GM04504 (cell line): ENCODE measurements around the gene PTPRG.
"Not testable (repeated sequence)": the region's sequence is repeated elsewhere in the genome, so short reads cannot be mapped to it uniquely, and the experiment has no call there.

Source experiments
- DNase-seq: peaks from one replicate; pipeline ENCODE4 v3.0.0-alpha.2; 2012; ENCODE audit warnings: low read depth

PTPRG gene

DNA sequence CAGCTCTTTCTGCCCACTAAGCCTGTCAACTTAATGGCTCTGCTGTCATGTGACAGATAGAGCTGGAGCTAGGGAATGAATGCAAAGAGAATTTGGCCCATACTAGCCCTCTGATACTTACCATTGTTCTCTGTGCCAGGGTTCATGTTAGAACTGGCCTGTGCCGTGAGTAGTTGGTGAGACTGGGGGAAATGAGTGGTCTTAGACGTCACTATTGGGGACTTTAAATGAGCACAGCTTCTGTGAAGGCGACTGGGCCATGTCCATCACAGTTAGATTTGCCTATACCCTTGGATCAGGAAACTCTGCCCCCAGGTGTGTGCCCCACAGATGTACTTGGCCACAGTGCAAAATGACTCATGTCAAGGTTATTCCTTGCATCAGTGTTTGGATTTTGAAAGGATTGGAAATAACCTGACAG lies 124.9 kb downstream of the PTPRG start:
- no peak for DNase-seq

DNA sequence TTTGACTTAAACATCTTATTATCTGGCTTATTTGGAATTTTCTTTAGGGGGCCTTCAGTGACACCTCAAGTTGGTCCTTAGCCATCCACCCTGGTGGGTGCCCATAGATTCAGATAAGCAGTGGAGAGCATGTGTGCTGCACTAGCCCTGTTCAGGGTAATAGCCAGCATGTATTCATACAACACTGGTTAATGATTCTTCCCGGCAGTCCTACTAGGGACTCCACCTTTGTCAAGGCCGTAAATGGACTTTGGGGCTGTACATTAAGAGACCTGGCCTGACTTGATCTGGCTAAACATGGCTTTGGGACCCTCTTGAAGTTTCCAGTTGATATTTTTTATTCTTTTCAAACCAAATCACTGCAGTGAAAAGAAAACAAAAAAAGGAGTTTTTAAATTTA lies 125.8 kb downstream of the PTPRG start:
- DNase-seq: no peak

DNA sequence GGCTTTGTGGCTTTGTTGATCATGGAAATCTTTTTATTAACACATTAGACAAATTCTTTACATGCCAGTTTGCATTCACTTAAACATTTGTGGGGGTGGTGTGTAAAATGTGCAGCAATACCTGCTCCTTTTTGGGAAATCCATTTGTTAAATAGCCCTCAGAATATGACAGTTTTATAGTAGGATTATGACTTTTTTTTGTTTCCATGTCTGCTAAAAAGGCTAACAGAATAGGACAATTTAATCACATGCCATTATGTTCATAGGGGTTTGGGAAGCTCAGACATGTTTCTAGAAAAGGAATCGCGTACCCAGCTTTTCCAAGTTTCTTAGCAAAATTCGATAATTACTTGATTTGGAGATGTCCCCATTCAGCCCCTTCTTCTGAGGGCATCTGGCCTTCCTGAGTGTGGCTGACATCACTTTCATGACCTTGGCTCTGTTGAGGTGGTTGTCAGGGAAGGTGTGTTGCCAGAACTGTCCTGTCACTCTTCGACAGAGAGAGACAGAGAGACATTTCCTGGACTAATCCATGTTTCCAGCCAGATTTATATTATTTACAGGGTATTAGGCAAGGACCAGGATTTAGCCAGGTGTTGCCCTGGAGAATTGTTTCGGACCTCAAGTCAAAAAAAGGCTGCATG lies 126.4 kb downstream of the PTPRG start:
- DNase-seq: no peak

DNA sequence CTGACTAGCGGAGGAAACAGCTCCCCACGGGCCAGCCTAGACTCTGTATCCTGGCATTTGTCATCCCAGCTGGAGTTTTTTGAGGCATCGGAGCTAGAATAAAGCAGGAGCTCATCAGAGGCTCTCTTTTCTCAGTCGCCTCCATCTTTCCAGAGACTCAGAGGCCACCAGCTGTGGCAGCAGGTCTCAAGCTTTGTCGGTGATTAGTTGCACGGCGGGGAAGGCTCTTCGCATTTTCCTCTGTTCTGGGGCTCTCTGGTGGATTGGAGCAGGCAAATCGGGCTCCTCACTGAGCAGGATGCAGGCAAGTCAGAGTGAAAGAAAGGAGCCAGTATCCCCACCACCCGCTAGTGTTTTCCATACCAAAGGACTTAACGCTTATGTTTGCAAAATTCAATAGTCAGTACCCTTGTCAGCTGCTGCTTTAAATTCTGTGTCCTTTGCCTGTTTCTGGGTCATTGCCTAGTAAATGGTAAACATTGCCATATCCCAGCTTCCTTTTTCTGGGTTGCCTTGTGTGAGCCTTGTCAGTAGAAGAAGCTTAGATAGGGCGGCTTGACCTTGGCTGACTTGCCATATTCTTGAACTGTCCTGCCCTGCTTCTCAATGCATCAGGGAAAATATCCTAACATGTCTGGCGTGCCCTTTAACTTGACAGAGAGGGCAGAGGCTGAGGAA lies 127.1 kb downstream of the PTPRG start:
- no peak for DNase-seq

DNA sequence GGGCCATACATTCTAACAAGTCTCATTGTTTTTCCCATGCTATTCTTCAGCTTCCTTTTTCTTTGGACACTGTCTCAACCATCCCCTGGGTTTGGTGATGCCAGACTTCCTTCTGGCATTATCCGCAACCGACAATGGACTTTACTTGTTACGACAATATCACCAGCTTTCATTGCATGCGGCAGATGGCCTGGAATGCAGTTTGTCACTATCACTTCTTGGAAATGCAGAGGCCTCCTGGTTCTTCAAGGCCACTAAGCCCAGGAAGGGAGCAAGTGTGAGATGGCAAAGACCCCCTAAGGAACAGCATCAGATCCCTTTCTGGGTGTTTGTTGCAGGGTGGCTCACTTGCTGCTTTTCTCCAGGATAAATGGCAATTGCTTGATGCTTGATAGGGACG lies 128.6 kb downstream of the PTPRG start:
- no peak for DNase-seq

DNA sequence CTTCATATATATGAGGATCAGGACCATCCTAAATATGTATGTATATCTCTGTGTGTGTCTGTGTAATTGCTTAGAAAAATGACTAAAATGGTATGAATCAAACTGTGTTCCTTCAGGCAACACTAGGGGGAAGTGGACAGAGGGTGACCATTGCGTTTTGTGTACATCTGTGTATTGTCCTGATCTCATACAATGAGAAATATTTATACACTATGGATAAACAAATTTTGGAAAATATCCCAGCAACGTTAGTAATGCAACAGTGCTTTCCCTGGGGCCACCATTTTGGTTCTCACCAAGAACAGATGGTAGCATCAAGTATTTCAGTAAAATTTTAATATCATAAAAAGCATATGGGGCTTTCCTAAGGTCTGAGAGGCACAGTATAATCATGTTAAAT lies 130.1 kb downstream of the PTPRG start:
- no peak for DNase-seq

DNA sequence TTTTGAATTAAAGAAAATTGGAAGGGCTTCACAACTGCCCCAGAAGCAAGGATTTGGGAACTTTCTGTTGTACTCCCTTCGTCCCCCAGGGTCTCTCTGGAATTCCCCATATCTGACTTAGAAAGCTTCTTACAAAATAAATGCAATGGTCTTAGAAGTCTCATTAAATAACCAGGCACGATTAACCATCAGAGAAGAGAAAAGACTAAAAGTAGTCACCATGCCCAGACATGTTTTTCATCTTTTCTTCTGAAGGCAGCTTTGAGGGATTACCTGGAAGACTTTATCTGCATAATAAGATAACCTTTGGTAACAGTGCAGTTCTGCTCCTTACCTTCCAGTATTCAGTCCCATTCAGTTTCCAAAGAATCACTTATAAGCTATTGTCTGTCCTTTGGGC lies 135.9 kb downstream of the PTPRG start:
- no peak for DNase-seq

DNA sequence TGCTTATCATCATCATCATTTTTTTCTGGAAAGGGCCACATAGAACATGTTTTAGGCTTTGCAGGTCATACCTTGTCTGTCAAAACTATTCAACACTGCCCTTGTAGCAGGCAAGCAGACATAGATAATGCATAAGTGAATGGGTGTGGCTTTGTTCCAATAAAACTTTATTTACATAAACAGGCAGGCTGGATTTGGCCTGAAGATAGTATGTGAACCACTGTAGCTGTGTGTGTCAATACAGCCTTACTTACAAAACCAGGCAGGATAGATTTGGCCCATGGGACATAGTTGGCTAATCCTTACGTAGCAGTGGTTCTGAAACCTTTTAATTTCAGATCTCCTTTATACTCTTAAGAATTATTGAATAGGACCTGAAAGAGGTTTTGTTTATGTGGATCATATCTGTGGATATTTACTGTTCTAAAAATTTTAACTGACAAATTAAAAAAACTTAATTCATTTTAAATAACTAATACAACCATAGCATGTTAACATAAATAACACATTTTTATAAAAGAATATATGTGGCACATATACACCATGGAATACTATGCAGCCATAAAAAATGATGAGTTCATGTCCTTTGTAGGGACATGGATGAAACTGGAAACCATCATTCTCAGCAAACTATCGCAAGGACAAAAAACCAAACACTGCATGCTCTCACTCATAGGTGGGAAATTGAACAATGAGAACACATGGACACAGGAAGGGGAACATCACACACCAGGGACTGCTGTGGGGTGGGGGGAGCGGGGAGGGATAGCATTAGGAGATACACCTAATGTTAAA lies 137.1 kb downstream of the PTPRG start:
- DNase-seq: not testable (repeated sequence)

DNA sequence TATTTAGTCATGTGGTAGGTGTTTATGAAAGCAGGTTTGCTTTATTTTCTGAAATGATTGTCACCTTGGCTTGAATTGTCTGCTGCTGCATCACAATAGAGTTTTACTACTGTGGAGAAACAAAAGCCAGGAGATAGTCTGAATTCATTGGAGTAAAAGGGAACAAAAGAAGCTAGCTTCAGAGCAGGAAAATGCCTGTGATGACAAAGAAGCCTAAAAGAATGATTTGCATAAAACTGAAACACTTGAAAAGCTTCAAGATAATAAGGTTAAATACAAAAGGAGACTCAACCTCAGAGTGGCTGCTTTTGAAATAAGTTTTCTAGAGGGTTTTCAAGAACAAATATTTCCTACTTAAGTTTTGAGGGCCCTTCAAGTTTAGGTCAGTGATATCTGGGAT lies 138.3 kb downstream of the PTPRG start:
- DNase-seq: no peak

DNA sequence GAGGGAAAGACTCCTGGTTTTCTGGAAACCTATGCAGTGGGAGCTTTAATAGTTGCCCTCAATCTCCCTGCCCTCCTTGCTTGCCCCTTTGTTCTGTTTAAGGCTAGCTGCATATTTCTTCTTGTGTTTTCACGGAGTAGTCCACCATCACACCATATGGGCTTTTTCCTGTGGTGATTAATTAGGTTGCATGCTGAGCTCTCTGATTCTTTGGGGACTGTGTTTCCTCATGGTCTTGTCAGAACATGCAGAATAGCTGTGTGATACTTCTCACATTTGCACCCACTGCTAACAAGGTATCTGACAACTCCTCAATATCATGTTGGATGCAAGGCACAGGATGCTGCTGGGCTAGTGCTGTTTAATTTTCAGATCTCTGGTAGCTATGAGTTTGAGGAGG lies 139.6 kb downstream of the PTPRG start:
- DNase-seq: no peak

DNA sequence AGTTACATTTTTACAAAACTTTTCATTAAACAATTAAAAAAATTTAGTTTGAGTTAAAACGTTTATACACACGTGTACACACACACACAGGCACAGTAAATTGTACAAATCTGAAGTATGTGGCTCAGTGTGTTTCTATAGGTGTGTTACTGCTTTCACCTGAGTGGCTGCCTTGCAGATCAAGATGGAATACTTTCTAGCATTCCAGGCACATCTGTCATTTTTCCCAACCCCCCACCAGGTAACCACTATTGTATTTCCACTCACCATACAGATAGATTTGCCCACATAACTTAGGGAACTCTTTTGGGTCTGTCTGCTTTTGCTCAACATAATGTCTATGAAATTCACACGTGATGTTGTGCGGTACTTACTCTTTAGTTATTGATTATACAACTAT lies 141.1 kb downstream of the PTPRG start:
- DNase-seq: no peak

DNA sequence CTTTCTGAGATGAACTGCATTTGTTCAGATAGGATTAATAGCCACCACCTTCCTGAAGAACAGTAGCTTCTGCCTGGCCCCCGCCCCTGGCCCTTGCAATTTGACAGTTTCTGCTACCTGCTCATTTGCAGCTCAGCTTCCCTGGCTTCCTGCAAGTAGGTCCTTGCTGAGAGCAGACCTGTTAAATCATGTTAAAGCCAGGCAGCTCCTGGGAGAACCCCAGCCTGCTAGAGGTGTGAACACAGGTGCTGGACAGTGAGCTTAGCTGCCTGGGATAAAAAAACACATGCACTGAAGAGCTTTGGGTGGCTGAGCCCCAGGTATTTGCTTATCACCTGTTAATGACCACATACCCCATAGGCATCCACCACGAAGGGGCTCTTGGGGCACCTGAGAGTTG lies 143.4 kb downstream of the PTPRG start:
- DNase-seq: no peak

DNA sequence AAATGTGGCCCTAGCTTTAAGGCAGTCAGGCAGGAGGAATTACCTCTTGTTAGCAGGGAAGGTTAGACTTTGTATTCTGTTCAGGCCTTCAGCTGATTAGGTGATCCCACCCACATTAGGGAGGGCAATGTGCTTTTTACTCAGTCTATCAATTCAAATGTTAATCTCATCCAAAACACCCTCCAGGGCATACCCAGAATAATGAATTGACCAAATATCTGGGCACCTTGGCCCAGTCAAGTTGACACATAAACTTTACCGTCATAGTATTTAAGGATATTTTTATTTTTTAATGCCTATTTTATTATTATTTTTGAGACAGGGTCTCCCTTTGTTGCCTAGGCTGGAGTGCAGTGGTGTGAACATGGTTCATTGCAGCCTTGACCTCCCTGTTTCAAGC lies 146.1 kb downstream of the PTPRG start:
- no peak for DNase-seq

DNA sequence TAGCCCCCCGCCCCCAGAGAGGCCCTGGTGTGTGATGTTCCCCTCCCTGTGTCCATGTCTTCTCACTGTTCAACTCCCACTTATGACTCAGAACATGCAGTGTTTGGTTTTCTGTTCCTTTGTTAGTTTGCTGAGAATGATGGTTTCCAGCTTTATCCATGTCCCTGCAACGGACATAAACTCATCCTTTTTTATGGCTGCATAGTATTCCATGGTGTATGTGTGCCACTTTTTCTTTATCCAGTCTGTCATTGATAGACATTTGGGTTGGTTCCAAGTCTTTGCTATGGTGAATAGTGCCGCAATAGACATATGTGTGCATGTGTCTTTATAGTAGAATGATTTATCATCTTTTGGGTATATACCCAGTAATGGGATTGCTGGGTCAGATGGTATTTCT lies 149.5 kb downstream of the PTPRG start:
- DNase-seq: not testable (repeated sequence)

DNA sequence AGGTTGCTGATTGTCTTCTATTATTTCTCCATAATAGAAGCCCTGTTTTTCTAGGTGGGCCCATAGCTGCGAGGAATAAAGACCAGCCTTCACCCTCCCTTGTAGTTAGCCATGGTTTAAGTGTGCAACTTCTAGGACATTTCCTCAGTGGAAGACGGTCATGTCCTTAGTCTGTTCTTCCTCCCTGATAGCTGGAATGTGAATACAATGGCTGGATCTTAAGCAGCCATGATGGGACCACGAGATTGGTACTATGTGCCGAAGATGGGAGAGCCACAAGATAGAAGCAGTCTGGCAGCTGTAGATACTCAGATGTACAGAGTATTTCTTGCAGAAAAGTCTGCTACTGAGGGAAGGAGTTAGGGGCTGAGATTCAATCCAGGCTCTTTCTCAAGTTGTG lies 152.9 kb downstream of the PTPRG start:
- DNase-seq: no peak

DNA sequence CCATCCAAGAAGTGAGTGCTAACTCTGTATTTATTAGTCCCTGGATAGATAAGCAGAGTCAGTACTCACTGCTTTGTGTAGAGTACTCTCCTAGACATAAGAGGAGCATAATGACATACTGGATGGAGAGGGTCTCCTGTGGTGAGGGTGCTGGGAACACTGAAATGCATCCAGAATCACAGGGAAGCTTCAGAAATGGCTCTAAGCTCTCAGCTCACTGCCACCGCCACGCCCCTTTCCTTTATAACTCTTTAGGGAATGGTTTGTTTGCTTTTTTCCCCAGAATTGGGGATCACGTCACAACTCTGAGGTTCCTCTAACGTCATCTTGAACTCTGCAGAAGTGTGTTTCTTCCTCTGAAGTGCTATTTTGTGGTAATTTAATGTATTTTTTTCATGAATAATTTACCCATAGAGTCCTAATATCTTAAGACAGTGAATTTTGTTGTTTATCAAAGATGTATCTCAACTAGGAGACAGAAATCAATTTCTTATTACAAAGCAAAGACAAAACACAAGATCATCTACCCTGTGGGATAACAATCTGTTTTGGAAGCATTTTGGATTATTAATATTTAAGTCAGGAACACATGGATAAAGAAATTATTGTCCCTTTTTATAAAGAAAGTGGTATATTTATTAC lies 154.6 kb downstream of the PTPRG start:
- no peak for DNase-seq

DNA sequence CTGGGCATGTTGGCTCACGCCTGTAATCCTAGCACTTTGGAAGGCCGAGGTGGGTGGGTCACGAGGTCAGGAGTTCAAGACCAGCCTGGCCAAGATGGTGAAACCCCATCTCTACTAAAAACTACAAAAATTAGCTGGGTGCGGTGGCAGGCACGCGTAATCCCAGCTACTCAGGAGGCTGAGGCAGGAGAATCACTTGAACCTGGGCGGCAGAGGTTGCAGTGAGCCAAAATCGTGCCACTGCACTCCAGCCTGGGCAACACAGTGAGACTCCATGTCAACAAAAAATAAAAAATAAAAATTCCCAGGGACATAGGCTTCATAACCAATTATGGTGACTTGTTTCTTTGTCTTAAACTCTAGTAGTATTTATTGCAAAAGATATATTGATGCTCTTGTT lies 155.3 kb downstream of the PTPRG start:
- not testable (repeated sequence) for DNase-seq

DNA sequence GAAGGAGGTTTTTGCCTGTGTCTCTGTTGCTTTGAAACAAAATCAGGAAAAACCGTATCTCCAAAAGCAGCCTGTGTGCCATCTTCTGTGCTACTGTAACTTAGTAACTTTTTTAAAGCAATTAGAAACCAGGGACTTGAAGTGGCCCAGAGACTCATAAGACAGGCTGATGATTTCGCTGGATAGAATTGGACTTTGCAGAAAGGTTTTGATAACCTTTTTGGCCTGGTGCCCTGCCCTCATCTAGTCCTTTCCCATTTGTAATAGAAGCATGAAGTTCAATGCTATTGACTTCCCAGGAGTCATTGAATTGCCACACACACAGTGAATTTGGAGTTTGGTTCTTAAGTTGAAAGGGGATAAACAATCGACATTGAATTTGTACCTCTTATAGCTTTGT lies 157.2 kb downstream of the PTPRG start:
- DNase-seq: no peak

DNA sequence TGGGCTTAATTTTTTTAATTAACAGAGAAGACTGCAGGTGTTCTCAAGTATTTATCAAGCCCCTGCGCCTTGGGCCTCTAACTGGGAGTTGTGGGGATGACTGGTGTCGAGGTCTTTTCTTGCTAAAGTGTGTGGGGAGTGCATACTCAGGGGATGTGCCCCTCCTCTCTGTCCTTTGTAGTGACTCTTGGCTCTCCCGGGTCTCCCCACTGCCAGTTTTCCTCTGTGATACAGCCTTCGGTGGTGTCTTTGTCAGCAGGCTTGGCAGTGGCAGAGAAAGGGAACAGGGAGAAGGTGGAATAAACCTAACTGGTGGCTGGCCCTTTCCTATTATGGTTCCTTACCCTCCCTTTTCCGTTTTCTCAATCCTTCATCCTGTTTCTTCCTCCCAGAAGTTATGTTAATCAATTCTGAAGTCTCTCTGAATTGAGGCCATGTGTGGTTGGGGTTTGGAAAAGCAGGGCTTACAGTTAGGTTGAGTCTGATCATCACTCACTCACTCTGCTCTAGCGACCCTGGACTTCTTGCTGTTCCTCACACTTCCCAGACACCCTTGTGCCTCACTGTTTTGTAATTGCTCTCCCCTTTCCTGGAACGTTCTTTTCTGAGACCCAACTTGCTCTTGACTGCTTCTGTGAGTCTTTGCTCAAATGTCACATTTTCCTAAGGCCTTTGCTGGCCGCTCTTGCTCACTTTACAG lies 158.1 kb downstream of the PTPRG start:
- DNase-seq: no peak

DNA sequence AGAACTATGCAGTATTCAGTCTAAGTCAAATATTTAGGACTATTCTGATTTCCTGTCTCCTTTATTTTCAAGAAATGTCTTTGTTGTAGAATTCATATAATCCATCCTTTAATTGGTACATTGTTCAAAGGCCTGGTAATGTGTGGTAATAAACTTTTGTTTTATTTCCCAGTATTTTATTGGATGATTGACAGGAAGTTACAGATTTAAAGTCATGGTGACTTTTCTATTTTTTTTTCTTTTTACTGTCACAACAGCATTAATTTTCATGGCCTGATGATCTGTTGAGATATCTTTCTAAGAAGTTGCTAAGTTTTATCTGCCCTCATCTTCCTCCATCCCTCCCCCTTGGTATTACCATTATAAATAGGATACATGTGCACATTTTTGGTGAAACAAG lies 161.7 kb downstream of the PTPRG start:
- DNase-seq: no peak

DNA sequence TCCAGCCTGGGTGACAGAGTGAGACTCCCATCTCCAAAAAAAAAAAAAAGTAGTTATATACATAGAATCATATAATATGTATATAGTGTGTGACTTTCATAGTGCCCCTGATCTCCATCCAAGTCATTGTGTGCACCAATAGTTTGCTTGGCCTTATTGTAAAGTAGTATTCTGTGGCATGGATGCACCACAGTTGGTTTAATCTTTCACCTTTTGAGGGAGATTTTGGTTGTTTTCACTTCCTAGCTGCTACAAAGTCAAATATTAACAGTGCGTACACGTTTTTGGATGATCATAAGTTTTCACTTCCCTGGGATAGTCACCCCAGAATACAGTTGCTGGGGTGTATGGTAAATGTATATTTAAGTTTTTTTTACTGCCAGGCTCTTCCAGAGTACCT lies 162.8 kb downstream of the PTPRG start:
- no peak for DNase-seq

DNA sequence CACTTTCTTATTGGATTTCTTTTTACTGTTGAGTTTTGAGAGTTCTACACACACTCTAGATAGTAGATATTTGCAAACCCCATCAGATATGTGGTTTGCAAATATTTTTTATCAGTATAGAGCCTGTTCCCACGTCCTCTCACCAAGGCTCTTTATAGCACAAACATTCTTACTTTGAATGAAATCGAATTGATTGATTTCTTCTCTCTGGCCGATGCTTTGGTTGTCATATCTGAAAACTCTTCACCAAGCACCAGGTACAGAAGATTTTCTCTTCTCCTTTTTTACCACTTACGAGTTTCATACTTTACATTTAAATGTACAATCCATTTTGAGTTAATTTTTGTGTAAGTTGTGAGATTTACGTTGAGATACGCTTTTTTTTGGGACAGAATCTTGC lies 163.4 kb downstream of the PTPRG start:
- DNase-seq: no peak
